ENCODE measurements around the gene KIFC3. TPM values are rescaled to one million over a fixed set of nuclear protein-coding genes. Genes with fewer than 3 reads are reported as not detected.
A peak's percentile ranks its signal among the peaks of the same experiment; 100 is the strongest.
"Not testable (repeated sequence)": the region's sequence is repeated elsewhere in the genome, so short reads cannot be mapped to it uniquely, and the experiment has no call there.

KIFC3 gene, protein sequence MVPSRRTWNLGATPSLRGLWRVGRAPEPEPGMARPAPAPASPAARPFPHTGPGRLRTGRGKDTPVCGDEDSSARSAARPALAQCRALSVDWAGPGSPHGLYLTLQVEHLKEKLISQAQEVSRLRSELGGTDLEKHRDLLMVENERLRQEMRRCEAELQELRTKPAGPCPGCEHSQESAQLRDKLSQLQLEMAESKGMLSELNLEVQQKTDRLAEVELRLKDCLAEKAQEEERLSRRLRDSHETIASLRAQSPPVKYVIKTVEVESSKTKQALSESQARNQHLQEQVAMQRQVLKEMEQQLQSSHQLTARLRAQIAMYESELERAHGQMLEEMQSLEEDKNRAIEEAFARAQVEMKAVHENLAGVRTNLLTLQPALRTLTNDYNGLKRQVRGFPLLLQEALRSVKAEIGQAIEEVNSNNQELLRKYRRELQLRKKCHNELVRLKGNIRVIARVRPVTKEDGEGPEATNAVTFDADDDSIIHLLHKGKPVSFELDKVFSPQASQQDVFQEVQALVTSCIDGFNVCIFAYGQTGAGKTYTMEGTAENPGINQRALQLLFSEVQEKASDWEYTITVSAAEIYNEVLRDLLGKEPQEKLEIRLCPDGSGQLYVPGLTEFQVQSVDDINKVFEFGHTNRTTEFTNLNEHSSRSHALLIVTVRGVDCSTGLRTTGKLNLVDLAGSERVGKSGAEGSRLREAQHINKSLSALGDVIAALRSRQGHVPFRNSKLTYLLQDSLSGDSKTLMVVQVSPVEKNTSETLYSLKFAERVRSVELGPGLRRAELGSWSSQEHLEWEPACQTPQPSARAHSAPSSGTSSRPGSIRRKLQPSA
- 11.4 and 11.8 TPM in 2 replicates for total RNA-seq (2014; rRNA removed; shearing (Covaris generic))

DNA sequence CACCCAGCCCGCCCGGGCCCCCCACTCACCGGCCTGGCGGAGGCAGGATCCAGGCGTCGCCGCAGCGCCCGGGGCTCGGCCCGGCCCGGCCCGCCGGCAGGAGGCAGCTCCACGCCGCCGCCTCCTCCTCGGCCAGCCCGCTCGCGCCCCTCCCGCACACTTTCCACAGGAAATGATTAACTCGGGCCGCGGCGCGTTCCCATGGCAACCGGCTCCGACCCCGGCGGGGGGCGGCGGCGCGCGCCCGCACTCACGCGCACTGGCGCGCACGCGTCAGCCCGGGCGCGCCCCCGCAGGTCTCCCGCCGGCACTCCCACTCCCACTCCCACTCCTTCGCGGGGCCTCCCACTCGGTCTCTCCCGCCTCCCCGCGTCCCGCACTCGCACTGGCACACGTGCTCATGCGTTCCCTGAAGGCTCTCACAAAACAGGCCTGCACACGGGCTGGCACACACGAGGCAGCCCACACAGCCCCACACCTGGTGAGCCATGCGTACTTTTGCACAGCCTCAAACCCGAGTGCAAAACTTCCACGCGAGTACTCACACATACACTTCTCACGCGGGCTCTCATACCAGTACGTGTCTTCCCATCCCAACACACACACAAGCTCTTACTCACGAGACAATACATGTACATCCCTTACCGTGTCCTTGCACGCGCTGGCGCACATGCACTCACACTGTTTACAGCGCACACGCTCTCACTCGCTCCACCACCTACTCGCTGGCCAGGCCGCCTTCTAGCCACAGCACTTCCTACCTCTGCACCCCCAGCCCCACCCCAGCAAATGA, at the start of gene KIFC3:
KIFC3 (minus strand) TSS at position 151 of the 793 bp plus-strand sequence. CDS start 4,248 bp downstream, outside the sequence.
- Histone ChIP-seq H3K36me3 (no peaks in the 10 kb centered on the region), H3K4me3 (peak within 1 kb of the TSS; percentile 77), H3K27me3 (no peaks in the 10 kb centered on the region), H3K9me3 (replicated peaks) (no peaks in the 10 kb centered on the region), H3K4me1 (peaks cover 47% of the 10 kb centered on the region), H3K27ac (peak within 1 kb of the TSS; percentile 16)
- DNase-seq = peak; percentile 77 to 83

DNA sequence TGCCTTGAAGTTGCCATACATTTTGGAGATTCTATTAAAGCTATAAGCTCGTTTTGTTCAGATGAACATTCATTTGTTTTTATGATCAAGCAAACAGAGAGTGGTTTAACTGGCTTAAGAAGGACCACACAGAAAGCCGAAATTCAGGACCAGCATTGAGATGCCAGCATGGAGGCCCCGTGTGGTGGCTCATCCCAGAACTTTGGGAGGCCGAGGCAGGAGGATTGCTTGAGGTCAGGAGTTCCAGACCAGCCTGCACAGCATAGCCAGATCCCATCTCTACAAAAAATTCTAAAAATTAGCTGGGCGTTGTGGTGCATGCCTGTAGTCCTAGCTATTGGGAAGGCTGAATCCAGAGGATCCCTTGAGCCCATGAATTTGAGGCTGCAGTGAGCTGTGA, 45.9 kb upstream of the KIFC3 start:
- Histone ChIP-seq H3K9me3 (replicated peaks) (no peaks in the 10 kb centered on the region), H3K36me3 (no peaks in the 10 kb centered on the region), H3K4me3 (no peak overlapping the region), H3K27ac (no peak overlapping the region), H3K27me3 (peaks cover 31% of the 10 kb centered on the region), H3K4me1 (no peaks in the 10 kb centered on the region)
- no peak for DNase-seq

DNA sequence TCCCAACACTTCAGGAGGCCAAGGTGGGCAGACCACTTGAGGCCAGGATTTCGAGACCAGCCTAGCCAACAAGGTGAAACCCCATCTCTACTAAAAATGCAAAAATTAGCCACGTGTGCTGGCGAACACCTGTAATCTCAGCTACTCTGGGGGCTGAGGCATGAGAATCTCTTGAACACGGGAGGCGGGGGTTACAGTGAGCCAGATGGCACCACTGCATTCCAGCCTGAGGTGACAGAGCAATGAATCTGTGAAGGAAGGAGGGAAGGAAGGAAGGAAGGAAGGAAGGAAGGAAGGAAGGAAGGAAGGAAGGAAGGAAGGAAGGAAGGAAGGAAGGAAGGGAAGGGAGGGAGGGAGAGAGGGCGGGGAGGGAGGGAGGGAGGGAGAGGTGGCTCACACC, 44.6 kb upstream of the KIFC3 start:
- H3K4me1 ChIP-seq, H3K27ac ChIP-seq, DNase-seq: not testable (repeated sequence)

DNA sequence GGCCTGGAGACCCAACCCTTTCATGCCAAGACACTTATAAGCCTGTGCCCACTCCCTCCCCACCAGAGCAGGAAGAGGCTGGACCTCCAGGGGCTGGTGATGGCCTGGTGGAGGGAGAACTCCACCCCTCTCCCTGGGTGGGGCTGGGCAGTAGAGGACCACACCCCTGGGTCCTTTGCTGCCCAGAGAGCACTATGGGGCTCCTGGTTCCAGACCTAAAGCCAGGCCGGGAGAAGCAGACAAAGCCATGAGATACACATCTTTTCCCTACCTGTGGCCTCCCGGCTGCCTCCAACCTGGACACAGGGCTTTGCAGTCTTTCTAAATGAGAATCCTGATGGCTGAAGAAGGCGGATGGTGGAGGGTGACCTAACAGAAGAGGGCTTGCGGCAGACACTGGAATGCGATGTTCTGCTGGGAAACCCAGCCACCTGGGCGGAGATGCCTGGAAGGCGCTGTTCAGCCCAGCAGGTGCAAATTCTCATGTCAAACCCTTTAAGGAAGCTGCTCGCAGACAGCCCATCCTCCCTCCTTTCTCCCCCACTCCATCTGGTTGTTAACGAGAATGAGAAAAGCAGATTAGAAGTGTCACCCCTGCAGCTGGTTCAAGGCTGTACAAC, 43.9 kb upstream of the KIFC3 start:
- Histone ChIP-seq H3K36me3 (no peaks in the 10 kb centered on the region), H3K9me3 (replicated peaks) (no peaks in the 10 kb centered on the region), H3K4me3 (no peak overlapping the region), H3K27ac (no peak overlapping the region), H3K4me1 (no peaks in the 10 kb centered on the region; the same call in 1 of the 2 replicates), H3K27me3 (peaks cover 32% of the 10 kb centered on the region)
- DNase-seq = no peak

More for the DNA sequence above, 44.6 kb upstream of the KIFC3 start:
- H3K4me3 ChIP-seq; H3K36me3 ChIP-seq; H3K9me3 ChIP-seq (replicated peaks): not testable (repeated sequence)
- peaks cover 32% of the 10 kb centered on the region for H3K27me3 ChIP-seq

DNA sequence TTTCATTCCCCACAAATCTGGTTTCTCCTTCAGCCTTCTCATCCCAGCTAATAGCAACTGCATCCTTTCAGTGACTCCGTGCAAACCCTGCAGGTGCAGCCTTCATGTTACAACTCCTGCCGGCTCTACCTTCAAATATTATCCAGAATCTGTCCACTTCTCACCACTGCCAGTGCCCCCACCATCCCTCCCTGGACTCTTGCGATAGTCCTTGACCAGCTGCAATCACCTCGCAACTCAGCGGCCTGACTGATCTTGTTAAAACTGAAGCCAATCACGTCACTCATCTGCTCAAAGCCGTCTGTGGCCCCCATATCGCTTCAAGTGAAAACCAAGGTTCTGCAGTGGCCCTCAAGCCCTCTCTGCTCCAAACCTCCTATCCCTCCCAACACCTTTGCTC, 42.8 kb upstream of the KIFC3 start:
- H3K27me3 ChIP-seq = peaks cover 27% of the 10 kb centered on the region
- no peaks in the 10 kb centered on the region for H3K9me3 ChIP-seq (replicated peaks)
- H3K27ac ChIP-seq = no peak overlapping the region
- no peaks in the 10 kb centered on the region for H3K36me3 ChIP-seq
- no peaks in the 10 kb centered on the region; the same call in 1 of the 2 replicates for H3K4me1 ChIP-seq
- H3K4me3 ChIP-seq = no peak overlapping the region
- no peak for DNase-seq

DNA sequence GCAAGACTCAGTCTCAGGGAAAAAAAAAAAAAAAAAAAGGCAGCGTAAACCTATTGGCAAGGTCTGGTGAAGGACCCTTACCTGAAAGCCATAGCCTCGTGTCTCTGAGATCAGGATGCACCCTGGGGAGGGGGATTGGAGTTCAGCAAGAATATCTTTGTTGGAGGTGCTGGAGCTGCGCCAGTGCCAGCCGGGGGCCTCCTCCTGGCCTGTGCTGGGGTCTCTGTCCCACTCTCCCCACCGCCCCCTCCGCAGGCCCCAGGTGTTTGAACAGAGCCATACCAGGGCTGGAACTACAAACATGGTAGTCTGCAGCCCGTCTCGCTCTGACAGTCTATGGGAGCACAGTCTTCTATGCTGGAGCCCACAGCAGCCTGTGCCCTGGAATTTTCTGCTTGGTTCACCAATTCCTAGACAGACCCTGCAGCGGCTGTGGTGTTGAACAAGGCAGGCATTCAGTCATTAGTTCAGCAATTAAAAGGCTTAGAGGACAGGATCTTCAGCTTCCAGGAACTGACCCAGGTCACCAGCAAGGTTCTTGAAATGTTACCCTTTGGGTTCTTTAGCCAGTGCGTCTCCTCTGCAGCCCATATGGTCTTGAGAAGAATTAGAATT, 42.2 kb upstream of the KIFC3 start:
- Histone ChIP-seq H3K27ac (no peak overlapping the region), H3K9me3 (replicated peaks) (no peaks in the 10 kb centered on the region), H3K36me3 (no peaks in the 10 kb centered on the region), H3K27me3 (peaks cover 27% of the 10 kb centered on the region), H3K4me3 (no peak overlapping the region), H3K4me1 (no peaks in the 10 kb centered on the region; the same call in 1 of the 2 replicates)
- no peak for DNase-seq

DNA sequence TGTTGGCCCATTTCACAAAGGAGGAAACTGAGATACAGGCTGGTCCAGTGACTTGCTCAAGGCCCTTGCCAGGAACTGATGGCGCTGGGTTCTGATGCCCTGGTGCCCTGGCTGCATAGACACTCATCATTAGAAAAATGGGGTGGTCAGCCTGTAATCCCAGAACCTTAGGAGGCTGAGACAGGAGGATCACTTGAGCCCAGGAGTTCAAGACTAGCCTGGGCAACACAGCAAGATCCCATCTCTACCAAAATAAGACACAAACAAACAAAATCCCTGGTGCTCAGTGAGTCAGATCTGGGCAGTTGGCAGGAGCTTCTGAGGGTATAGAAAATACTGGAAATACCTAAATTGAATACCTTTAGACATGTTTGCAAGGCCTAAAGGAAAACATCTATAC, 41.1 kb upstream of the KIFC3 start:
- Histone ChIP-seq H3K9me3 (replicated peaks) (no peaks in the 10 kb centered on the region), H3K27me3 (peaks cover 23% of the 10 kb centered on the region), H3K27ac (no peak overlapping the region), H3K36me3 (no peaks in the 10 kb centered on the region), H3K4me3 (no peak overlapping the region), H3K4me1 (no peaks in the 10 kb centered on the region; the same call in 1 of the 2 replicates)
- no peak for DNase-seq

DNA sequence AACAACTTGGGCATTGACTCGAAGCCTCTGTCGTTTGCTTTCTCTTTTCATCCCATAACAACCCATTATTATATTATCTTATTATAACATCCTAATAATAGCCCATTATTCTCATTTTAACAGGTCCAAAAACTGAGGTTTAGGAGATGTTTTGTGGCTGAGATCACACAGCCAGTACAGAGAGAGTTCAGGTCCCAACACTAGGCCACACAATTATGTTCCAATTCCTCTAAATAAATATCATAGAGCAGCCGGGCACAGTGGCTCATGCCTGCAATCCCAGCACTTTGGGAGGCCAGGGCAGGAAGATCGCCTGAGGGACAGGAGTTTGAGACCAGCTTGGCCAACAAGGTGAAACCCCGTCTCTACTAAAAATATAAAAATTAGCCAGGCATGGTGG, 40.3 kb upstream of the KIFC3 start:
- no peaks in the 10 kb centered on the region for H3K36me3 ChIP-seq
- H3K4me3 ChIP-seq = no peak overlapping the region
- H3K4me1 ChIP-seq = no peaks in the 10 kb centered on the region; the same call in 1 of the 2 replicates
- H3K9me3 ChIP-seq (replicated peaks) = no peaks in the 10 kb centered on the region
- H3K27ac ChIP-seq = no peak overlapping the region
- H3K27me3 ChIP-seq = peaks cover 16% of the 10 kb centered on the region
- DNase-seq = no peak

DNA sequence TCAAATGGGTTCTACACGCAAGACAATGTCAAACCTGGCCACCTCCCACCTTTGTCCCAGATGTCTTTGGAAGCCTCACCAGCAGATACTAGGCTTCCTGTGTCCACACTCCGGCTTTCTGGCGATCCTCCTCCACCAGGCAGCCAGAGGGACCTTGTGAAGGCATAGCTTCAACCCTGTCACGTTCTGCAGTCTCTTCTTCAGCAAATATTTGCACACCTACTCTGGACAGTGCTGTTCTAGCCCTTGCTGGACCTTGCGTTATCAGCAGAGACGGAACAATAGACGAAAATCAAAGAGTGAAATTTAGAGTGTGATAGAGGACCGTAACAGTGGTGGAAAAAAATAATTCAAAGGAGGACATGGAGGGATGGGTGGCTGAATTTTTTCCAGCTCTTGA, 38.5 kb upstream of the KIFC3 start:
- Histone ChIP-seq H3K9me3 (replicated peaks) (no peaks in the 10 kb centered on the region), H3K36me3 (no peaks in the 10 kb centered on the region), H3K27ac (no peak overlapping the region), H3K4me1 (no peaks in the 10 kb centered on the region; the same call in 1 of the 2 replicates), H3K4me3 (no peak overlapping the region), H3K27me3 (peaks cover 24% of the 10 kb centered on the region)
- no peak for DNase-seq

DNA sequence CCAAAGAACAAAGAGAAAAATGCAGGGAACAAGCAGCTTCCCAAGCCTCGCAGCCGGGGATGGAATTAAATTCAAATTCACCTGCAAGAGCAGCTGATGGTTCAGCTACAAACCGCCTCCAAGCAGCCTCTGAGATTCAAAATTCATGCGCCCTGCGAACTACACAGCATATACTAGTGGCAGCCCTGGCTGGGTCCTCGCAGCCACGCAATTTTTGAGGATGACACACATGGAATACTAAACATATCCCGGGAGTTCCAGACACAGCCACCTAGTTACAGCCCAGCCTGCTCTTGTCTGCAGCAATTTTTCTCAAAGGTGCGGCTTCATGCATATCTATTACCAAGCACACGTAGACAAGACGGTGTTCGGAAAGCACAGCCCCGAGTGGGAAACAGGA, 35.9 kb upstream of the KIFC3 start:
- H3K27me3 ChIP-seq = peaks cover 26% of the 10 kb centered on the region
- H3K4me1 ChIP-seq = no peaks in the 10 kb centered on the region; the same call in 1 of the 2 replicates
- no peak overlapping the region for H3K4me3 ChIP-seq
- DNase-seq = no peak
- no peaks in the 10 kb centered on the region for H3K36me3 ChIP-seq
- H3K27ac ChIP-seq = no peak overlapping the region
- no peaks in the 10 kb centered on the region for H3K9me3 ChIP-seq (replicated peaks)

DNA sequence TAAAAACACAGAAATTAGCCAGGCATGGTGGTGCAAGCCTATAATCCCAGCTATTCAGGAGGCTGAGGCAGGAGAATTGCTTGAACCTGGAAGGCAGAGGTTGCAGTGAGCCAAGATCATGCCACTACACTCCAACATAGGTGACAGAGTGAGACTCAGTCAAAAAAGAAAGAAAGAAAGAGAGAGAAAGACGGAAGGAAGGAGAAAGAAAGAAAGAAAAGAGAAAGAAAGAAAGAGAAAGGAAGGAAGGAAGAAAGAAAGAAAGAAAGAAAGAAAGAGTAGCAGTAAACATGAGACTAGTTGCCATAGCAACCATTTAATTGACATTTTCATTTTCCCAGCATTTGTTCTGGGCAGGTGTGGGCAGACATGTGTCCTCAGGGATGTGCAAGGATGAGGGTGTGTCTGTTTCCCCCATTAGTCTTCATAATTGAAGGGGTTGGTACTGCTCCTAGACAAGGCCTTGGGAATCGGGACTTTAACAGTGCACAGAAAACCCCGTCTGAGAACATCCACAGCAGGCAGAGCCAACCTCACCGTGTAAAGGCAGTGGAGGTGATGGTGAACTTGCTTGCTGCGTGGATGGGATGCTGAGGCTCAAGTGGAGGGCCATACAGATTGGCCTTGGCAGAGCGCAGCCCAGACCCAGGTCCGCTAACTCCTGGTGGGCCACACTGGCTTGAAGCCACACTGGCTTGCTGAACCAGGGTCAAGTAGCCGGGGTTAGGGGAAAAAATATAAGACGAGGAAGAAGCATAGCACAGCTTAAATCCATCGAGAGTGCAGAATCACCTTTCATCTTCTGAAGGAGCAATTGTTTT, 35.2 kb upstream of the KIFC3 start:
- peaks cover 25% of the 10 kb centered on the region for H3K27me3 ChIP-seq
- H3K9me3 ChIP-seq (replicated peaks) = no peaks in the 10 kb centered on the region
- no peaks in the 10 kb centered on the region for H3K36me3 ChIP-seq
- DNase-seq = no peak
- H3K27ac ChIP-seq = no peak overlapping the region
- no peak overlapping the region for H3K4me3 ChIP-seq
- no peaks in the 10 kb centered on the region; the same call in 1 of the 2 replicates for H3K4me1 ChIP-seq

DNA sequence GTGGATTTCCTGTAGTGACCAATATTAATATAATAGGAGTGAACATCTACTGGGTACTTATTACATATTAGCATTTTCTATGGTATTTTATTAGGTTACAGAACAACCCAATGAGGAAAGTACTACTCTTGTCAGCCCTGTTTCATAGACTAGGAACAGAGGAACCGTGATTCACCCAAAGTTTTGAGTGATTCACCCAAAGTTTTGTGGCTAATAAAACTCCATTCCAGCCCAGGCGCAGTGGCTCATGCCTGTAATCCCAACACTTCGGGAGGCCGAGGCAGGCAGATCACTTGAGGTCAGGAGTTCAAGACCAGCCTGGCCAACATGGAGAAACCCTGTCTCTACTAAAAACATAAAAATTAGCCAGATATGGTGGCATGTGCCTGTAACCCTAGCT, 33.1 kb upstream of the KIFC3 start:
- not testable (repeated sequence) for DNase-seq; H3K4me3 ChIP-seq; H3K9me3 ChIP-seq (replicated peaks); H3K27ac ChIP-seq; H3K36me3 ChIP-seq; H3K4me1 ChIP-seq
- H3K27me3 ChIP-seq = peaks cover 25% of the 10 kb centered on the region

DNA sequence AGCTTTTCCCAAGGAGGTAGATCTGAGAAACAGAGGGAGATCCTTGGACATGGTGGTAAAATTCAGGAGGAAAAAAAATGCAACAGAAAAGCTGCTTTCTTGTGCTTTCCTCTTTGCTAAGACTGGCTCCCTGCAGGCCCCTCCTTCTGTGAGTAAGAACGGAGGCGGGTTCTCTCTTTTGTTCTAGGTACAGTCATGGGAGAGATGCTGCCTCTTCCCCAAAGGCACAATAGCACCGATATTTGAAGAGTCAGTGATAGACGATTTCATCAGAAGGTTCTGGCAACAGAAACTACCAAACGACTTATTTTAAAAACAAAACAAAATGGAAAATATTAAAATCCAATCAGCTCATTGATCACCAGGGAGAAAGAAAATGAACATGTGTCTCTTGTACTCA, 32.6 kb upstream of the KIFC3 start:
- peaks cover 20% of the 10 kb centered on the region for H3K27me3 ChIP-seq
- H3K36me3 ChIP-seq = no peaks in the 10 kb centered on the region
- H3K4me1 ChIP-seq = no peaks in the 10 kb centered on the region
- H3K9me3 ChIP-seq (replicated peaks) = no peaks in the 10 kb centered on the region
- H3K27ac ChIP-seq = no peak overlapping the region
- no peak for DNase-seq
- no peak overlapping the region for H3K4me3 ChIP-seq
